Spleen (tissue), 11 donors: ENCODE results near the gene SNED1. TPM values are rescaled to one million over a fixed set of nuclear protein-coding genes. Genes with fewer than 3 reads are reported as not detected.
A peak's percentile ranks its signal among the peaks of the same experiment; 100 is the strongest.

Experiments
- DNase-seq: peaks from one replicate; pipeline ENCODE4 v3.0.0-alpha.2; 2020
- H3K27ac ChIP-seq, 8 donors: fragments of 200-600 bp; sonication (generic) in 7 of 8; 1 replicate in 4 of 8; 2 replicates in 4 of 8; pipeline versions ENCODE4 v1.5.0 to v1.8.0; 2016 to 2021; ENCODE audit warnings: inconsistent platforms in 4 of 8, mild to moderate bottlenecking in 4 of 8, moderate library complexity in 1 of 8
- H3K27me3 ChIP-seq, 7 donors: fragments of 200-600 bp; sonication (generic) in 6 of 7; replicated peaks in 1 of 7; 1 replicate in 4 of 7; 2 replicates in 3 of 7; pipeline versions ENCODE4 v1.5.0 to v1.8.0; 2016 to 2021; ENCODE audit warnings: inconsistent platforms in 3 of 7, mild to moderate bottlenecking in 1 of 7
- H3K36me3 ChIP-seq, 6 donors: fragments of 200-600 bp; sonication (generic) in 5 of 6; 1 replicate in 4 of 6; 2 replicates in 2 of 6; pipeline versions ENCODE4 v1.5.0 to v1.8.0; 2016 to 2021; ENCODE audit warnings: inconsistent platforms in 2 of 6
- H3K4me1 ChIP-seq, 6 donors: fragments of 200-600 bp; sonication (generic) in 5 of 6; 1 replicate in 3 of 6; 2 replicates in 3 of 6; pipeline versions ENCODE4 v1.5.0 to v1.8.0; 2016 to 2021; ENCODE audit warnings: inconsistent platforms in 3 of 6
- H3K4me3 ChIP-seq, 8 donors: fragments of 200-600 bp; sonication (generic) in 7 of 8; 1 replicate in 4 of 8; 2 replicates in 4 of 8; pipeline versions ENCODE4 v1.5.0 to v1.8.0; 2016 to 2021; ENCODE audit warnings: inconsistent platforms in 4 of 8, mild to moderate bottlenecking in 4 of 8, moderate library complexity in 2 of 8
- H3K9me3 ChIP-seq, 8 donors: fragments of 200-600 bp; sonication (generic) in 7 of 8; 1 replicate in 4 of 8; 2 replicates in 4 of 8; pipeline versions ENCODE4 v1.5.0 to v1.8.0; 2016 to 2021; ENCODE audit warnings: inconsistent platforms in 4 of 8
- CTCF ChIP-seq, 11 experiments: fragments of 200-600 bp in 7 of 11; fragments of 450-650 bp in 4 of 11; sonication (generic) in 4 of 11; IDR thresholded peaks in 8 of 11; conservative IDR thresholded peaks in 3 of 11; 1 replicate in 7 of 11; 2 replicates in 4 of 11; pipeline versions ENCODE4 v1.4.0 to v1.8.0; 2016 to 2021; ENCODE audit warnings: antibody characterized with exemption in 11 of 11, inconsistent platforms in 4 of 11, mild to moderate bottlenecking in 1 of 11
- POLR2A ChIP-seq, 3 donors: fragments of 450-650 bp; IDR thresholded peaks; one replicate each; pipeline ENCODE4 v1.5.1; 2017; ENCODE audit warnings: antibody characterized with exemption in 3 of 3, mild to moderate bottlenecking in 1 of 3
- POLR2AphosphoS5 ChIP-seq, 3 donors: sonication (generic); formaldehyde crosslinking; IDR thresholded peaks; one replicate each; pipeline ENCODE4 v1.5.1; 2017; ENCODE audit warnings: antibody characterized with exemption in 3 of 3
- WGBS, 5 donors: extraction: QIAGEN DNeasy Blood & Tissue Kit in 3 of 5; methylation state at CpG; one replicate each; pipeline versions ENCODE4 v1.1.5 to v1.1.7; 2013 to 2018; 5-methylcytosine and 5-hydroxymethylcytosine counted together
- intact Hi-C: fragments of 100-400 bp; cut with DNase I; formaldehyde crosslinking; loops from one replicate; pipeline ENCODE4 v1.15.0; 2023; ENCODE audit warnings: low total_unique reads
- polyA plus RNA-seq, 3 donors: library from polyadenylated mRNA; stranded (reverse); fragments of 200-250 nt; gene quantifications; one replicate each; pipeline ENCODE4 v1.2.1, GENCODE V29; 2013
- total RNA-seq, 7 donors: library from RNA; depleted of rRNA in 3 of 7; stranded (reverse); fragments of >200 nt in 3 of 7; fragmentation: NEBNext Ultra II Directional in 4 of 7; extraction: Animal tissue kit (Norgen Biotek cat#: 25700) in 4 of 7; gene quantifications; one replicate each; pipeline versions ENCODE4 v1.1.0 to v1.2.1, GENCODE V29; 2016 to 2021
- donor health status: healthy with polysubstance abuse.
- donor health status: DM: no; HTN: no; CAD: no; lungs with moderate emphysema.
- donor health status: DM: no; HTN: no; CAD: no.
- donor health status: Bipolar disorder and iron deficiency.
- donor health status: healthy.
- donor health status: DM: no; HTN: no; CAD: no.
- donor health status: DM: yes; HTN: yes; CAD: no.

SNED1 gene
- total and polyA plus RNA-seq, 10 donors, result 2.6 to 85.3 (median 45.5) TPM

DNA sequence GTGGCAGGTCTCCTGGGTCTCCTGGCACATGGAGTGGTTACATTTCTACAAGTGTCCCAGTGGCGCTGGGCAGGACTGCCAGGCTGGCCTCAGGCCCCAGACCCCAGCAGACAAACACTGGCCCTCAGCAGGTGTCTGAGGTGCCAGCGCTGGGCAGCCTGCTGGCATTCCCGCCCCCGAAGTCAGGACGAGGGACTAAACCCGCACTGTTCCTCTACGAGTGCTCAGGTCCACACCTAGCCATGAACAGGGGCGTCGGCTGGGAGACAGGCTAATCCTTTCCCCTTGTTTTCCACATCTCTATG lies 12.8 kb downstream of the SNED1 start:
- Histone ChIP-seq H3K4me1 (peaks cover 17 to 42% (median 29%) of the 10 kb centered on the region in 6 donors), H3K27ac (peak overlapping the region in 2 of 8 donors; percentile 30 to 77), H3K27me3 (peaks cover 0 to 38% (median 0%) of the 10 kb centered on the region in 7 donors), H3K4me3 (no peak overlapping the region), H3K36me3 (no peaks in the 10 kb centered on the region), H3K9me3 (peaks cover 0 to 3% (median 0%) of the 10 kb centered on the region in 8 donors)
- 83 to 94% (median 91%) methylated on average over 7 to 9 of the region's 9 CpGs for WGBS, 5 donors
- intact Hi-C loops, result no loop called here
- TF ChIP-seq POLR2AphosphoS5 (IDR thresholded peaks at IDR 0.05) (no peak), CTCF (IDR thresholded peaks at IDR 0.05 in 8 of 11, conservative IDR thresholded peaks at IDR 0.05 in 3 of 11) (no peak), POLR2A (IDR thresholded peaks at IDR 0.05) (no peak)
- DNase-seq, result peak; percentile 71

- Histone ChIP-seq H3K36me3 (no peaks in the 10 kb centered on the region), H3K4me1 (peaks cover 17 to 42% (median 29%) of the 10 kb centered on the region in 6 donors), H3K9me3 (no peaks in the 10 kb centered on the region), H3K27ac (peak overlapping the region in 3 of 8 donors; percentile 30 to 77 (median 40)), H3K27me3 (peaks cover 0 to 38% (median 0%) of the 10 kb centered on the region in 7 donors), H3K4me3 (no peak overlapping the region)
- 65 to 73% (median 72%) methylated on average over 19 to 29 of the region's 29 CpGs for WGBS, 5 donors
- peak in 1 of 3 donors; percentile 6 for TF ChIP-seq POLR2AphosphoS5 (IDR thresholded peaks at IDR 0.05)
- TF ChIP-seq CTCF (IDR thresholded peaks at IDR 0.05 in 8 of 11, conservative IDR thresholded peaks at IDR 0.05 in 3 of 11), result no peak
- intact Hi-C loops, result no loop called here
- DNase-seq, result peak; percentile 58
Measured at GRCh38 chr2:241011751-241012510, 13.5 kb downstream of the SNED1 start.

DNA sequence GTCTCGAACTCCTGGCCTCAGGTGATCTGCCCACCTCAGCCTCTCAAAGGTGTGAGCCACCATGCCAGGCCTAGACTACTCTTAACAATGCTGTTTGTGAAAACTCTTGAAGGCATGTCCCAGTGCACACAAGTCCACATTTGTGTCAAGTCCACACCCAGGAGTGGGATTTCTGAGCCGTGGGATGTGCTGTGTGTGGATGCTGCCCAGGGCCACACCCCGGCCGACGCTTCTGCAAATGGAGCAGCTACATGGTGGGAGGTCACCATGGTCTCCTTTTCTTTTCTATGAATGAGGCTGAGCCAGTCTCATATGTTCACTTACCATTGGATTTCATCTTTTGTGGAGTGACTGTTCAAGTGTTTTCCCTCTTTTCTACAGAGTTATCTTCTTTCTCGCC lies 15.8 kb downstream of the SNED1 start:
- peaks cover 0 to 23% (median 0%) of the 10 kb centered on the region in 7 donors for H3K27me3 ChIP-seq
- H3K4me3 ChIP-seq, result no peak overlapping the region
- intact Hi-C loops, result no loop called here
- DNase-seq, result no peak
- H3K4me1 ChIP-seq, result peaks cover 14 to 28% (median 18%) of the 10 kb centered on the region in 6 donors
- TF ChIP-seq POLR2AphosphoS5 (IDR thresholded peaks at IDR 0.05), result no peak
- no peak for TF ChIP-seq POLR2A (IDR thresholded peaks at IDR 0.05)
- no peak for TF ChIP-seq CTCF (IDR thresholded peaks at IDR 0.05 in 8 of 11, conservative IDR thresholded peaks at IDR 0.05 in 3 of 11)
- H3K27ac ChIP-seq, result no peak overlapping the region
- no peaks in the 10 kb centered on the region for H3K9me3 ChIP-seq
- WGBS, 5 donors, result 85 to 95% (median 92%) methylated on average over 6 of the region's 6 CpGs
- no peaks in the 10 kb centered on the region for H3K36me3 ChIP-seq

- TF ChIP-seq POLR2AphosphoS5 (IDR thresholded peaks at IDR 0.05) (no peak), CTCF (IDR thresholded peaks at IDR 0.05 in 8 of 11, conservative IDR thresholded peaks at IDR 0.05 in 3 of 11) (no peak), POLR2A (IDR thresholded peaks at IDR 0.05) (no peak)
- intact Hi-C loops, result no loop called here
Measured at GRCh38 chr2:241014764-241015163, 16.3 kb downstream of the SNED1 start.

More at GRCh38 chr2:241014764-241015163, 16.3 kb downstream of the SNED1 start:
- DNase-seq, result peak; percentile 69
- Histone ChIP-seq H3K4me1 (peaks cover 9 to 23% (median 13%) of the 10 kb centered on the region in 6 donors), H3K9me3 (no peaks in the 10 kb centered on the region), H3K27me3 (peaks cover 0 to 18% (median 0%) of the 10 kb centered on the region in 7 donors), H3K27ac (no peak overlapping the region), H3K4me3 (no peak overlapping the region), H3K36me3 (no peaks in the 10 kb centered on the region)
- WGBS, 5 donors, result 85 to 94% (median 92%) methylated on average over 10 of the region's 10 CpGs
